ENCODE measurements around the gene CNOT11.
"Not testable (repeated sequence)": the region's sequence is repeated elsewhere in the genome, so short reads cannot be mapped to it uniquely, and the experiment has no call there.

Gene CNOT11

GRCh38 chr2:101252408-101253012 is at the start of gene CNOT11:
Gene CNOT11, plus strand, starts transcription at chr2:101252886. Its CDS starts 79 bp downstream, at chr2:101252965.
- no peak for TF ChIP-seq CTCF (IDR thresholded peaks at IDR 0.05; ENCODE audit: borderline replicate concordance, control extremely low read depth, extremely low read depth, insufficient read depth, missing control alignments)
- DNase-seq (ENCODE audit: low spot score): peak; percentile 98
- in situ Hi-C loops (cut with MboI; ENCODE audit: low sequenced_read_pairs, unreplicated experiment): no loop called here

DNA sequence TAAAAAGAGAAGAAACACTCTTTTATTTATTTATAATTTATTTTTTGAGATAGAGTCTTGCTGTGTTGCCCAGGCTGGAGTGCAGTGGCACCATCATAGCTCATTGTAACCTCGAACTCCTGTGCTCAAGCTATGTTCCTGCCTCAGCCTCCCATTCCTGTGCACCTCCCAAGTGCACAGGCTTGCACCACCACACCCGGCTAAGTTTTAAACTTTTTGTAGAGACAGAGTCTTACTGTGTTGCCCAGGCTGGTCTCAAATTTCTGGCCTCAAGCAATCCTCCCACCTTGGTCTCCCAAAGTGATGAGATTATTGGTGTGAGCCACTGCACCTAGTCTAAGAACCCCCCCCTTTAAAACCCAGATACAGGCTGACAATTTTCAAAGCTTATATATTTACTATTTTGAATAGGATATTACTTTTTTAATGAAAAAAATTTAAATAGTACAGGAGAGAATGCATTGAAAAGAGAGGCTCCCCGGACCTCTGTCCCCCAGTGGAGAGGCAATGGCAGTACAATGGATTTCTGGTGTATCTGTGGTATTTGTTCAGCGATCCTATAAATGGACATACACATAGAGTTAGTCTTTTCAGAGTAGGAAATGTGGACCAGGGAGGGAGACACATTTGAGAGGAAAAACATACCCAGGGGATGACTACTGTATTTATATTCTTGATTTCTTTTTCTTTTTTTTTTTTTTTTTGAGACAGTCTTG is 48.1 kb upstream of the CNOT11 start:
- in situ Hi-C loops (cut with MboI; ENCODE audit: low sequenced_read_pairs, unreplicated experiment): no loop called here
- no peak for DNase-seq (ENCODE audit: low spot score)
- TF ChIP-seq CTCF (IDR thresholded peaks at IDR 0.05; ENCODE audit: borderline replicate concordance, control extremely low read depth, extremely low read depth, insufficient read depth, missing control alignments): no peak

- DNase-seq (ENCODE audit: low spot score): peak; percentile 63
Measured at GRCh38 chr2:101205521-101206479, 46.9 kb upstream of the CNOT11 start.

DNA sequence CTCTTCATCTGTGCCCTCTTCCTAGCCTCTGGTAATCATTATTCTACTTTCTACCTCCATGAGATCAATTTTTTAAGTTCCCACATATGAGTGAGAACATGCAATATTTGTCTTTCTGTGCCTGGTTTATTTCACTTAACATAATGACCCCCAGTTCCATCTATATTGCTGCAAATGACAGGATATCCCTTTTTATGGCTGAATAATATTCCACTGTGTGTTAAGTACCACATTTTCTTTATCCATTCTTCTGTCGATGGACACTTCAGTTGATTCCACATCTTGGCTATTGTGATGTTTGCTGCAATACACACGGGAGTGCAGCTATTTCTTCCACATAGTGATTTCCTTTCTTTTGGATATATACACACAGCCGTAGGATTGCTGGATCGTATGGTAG is 43.9 kb upstream of the CNOT11 start:
- DNase-seq (ENCODE audit: low spot score): no peak
- no peak for TF ChIP-seq CTCF (IDR thresholded peaks at IDR 0.05; ENCODE audit: borderline replicate concordance, control extremely low read depth, extremely low read depth, insufficient read depth, missing control alignments)
- in situ Hi-C loops (cut with MboI; ENCODE audit: low sequenced_read_pairs, unreplicated experiment): no loop called here

More at GRCh38 chr2:101205521-101206479, 46.9 kb upstream of the CNOT11 start:
- in situ Hi-C loops (cut with MboI; ENCODE audit: low sequenced_read_pairs, unreplicated experiment): no loop called here
- peak; percentile 21 for TF ChIP-seq CTCF (IDR thresholded peaks at IDR 0.05; ENCODE audit: borderline replicate concordance, control extremely low read depth, extremely low read depth, insufficient read depth, missing control alignments)

- no peak for DNase-seq (ENCODE audit: low spot score)
- in situ Hi-C loops (cut with MboI; ENCODE audit: low sequenced_read_pairs, unreplicated experiment): no loop called here
- TF ChIP-seq CTCF (IDR thresholded peaks at IDR 0.05; ENCODE audit: borderline replicate concordance, control extremely low read depth, extremely low read depth, insufficient read depth, missing control alignments): no peak
Measured at GRCh38 chr2:101219246-101219645, 33.4 kb upstream of the CNOT11 start.

- DNase-seq (ENCODE audit: low spot score); in situ Hi-C loops (cut with MboI; ENCODE audit: low sequenced_read_pairs, unreplicated experiment): not testable (repeated sequence)
Measured at GRCh38 chr2:101220091-101220490, 32.6 kb upstream of the CNOT11 start.
